ENCODE results near the gene AHDC1. TPM values are rescaled to one million over a fixed set of nuclear protein-coding genes. Genes with fewer than 3 reads are reported as not detected.
"Not testable (repeated sequence)": the region's sequence is repeated elsewhere in the genome, so short reads cannot be mapped to it uniquely, and the experiment has no call there.

Gene AHDC1
- total RNA-seq, 2 donors from 2014 or later: 37.6 to 39.1 TPM

GRCh38 chr1:27548858-27549719 lies 54.9 kb downstream of the AHDC1 start:
- ATAC-seq: no peak
- DNase-seq: no peak
- intact Hi-C loops (cut with DNase I): no loop called here

DNA sequence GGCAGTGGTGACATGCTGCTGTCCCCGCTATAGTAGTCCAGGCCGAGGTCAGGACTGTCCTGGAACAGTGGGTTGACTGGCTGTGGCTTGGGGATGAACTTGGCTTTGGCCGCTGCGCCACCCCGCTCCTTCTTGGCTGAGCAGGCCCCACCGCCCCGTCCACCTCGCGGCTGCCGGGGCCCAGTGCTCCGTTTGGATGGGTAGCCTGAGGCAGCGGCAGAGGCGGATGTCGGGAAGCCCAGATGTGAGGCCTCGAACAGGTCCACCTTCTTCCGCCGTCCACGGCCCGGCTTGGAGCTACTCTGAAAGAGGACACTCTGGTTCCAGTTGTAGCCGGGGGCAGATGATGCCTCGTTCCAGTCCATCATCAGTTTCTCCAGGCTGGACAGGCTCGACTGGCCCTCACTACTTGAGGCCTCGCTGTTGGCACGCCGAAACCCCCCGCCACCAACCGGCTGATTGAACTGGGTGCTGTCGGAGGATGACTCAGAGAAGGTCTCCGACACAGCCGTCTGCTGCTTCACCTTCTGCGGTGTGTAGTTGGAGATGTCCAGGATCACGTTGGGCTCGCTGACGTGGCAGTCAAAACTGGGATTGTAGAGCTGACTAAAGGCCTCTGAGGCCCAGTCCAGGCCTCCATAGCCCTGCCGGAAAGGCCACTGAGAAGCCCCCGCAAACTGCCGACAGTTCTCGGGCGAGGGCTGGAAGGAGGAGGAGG lies 55.6 kb downstream of the AHDC1 start:
- DNase-seq (no peak), ATAC-seq (no peak)
- intact Hi-C loops (cut with DNase I): no loop called here

DNA sequence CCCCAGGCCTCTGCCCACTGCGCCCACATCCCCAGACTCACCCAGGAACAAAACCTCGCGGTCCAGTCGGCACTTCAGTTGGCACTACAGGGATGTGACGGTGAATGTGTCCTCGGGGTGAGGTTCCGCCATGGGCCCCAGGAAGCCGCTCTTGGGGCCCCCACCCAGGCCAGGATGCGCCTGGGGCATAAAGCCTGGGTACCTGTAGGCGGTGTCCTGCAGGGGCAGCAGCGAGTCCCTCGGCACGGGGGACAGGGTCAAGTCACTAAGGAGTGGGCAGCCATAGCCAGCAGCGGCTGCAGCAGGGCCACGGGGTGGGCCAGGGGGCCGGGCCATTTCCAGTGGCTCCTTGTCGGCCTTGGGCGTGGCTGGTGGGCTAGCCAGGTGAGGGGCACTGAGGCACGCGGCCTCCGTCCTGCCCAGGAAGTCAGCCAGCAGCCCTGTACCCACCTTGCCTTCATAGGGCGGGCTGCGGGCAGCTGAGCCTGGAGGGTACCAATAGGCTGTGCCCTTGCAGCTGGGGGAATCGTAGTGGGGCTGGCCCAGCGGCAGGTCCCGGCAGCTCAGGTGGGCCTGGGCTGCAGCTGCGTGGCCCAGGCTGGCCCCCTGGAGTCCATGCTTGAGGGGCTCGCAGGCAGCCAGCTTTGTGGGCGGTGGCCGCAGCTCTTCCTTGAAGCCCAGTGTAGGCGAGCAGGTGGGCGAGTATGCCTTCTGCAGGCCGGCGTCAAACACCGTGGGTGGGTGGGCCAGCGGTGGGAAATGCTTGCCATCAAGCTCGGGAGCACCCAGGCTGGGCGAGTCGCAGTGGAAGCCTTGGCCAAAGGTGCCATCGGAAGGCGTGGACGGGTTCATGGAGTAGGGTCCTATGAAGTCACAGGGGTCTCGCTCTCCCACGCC lies 56.5 kb downstream of the AHDC1 start:
- no peak for DNase-seq

GRCh38 chr1:27545876-27546275 lies 58.1 kb downstream of the AHDC1 start:
- DNase-seq (no peak), ATAC-seq (no peak)
- intact Hi-C loops (cut with DNase I): no loop called here

More for the DNA sequence above, 56.5 kb downstream of the AHDC1 start:
- intact Hi-C loops (cut with DNase I): no loop called here
- ATAC-seq: no peak

DNA sequence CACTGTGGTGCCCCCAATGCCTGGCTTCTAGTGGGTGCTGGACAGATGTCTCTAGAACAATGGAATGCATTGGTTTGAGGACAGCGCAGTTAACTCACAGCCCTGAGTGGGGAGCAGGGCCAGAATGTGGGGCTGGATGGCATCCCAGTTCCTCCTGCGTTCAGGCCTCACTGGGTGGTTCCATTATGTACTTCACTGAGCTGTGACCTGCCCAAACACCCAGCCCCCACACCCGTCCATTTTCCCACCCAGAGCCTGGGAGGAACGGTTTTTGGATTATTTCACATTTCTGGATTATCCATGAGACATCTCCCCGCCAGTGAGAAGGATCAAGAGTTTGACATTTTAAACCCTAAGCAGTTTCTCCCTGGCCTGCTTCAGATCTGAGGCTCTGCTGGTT lies 58.7 kb downstream of the AHDC1 start:
- intact Hi-C loops (cut with DNase I): no loop called here
- ATAC-seq: peak; percentile 66 to 84
- DNase-seq: peak; percentile 79

GRCh38 chr1:27544834-27545233 lies 59.1 kb downstream of the AHDC1 start:
- intact Hi-C loops (cut with DNase I): no loop called here
- ATAC-seq: peak; percentile 0 to 4
- DNase-seq: no peak

- ATAC-seq: no peak
- no peak for DNase-seq
- intact Hi-C loops (cut with DNase I): no loop called here
Measured at GRCh38 chr1:27543284-27543683, 60.7 kb downstream of the AHDC1 start.

DNA sequence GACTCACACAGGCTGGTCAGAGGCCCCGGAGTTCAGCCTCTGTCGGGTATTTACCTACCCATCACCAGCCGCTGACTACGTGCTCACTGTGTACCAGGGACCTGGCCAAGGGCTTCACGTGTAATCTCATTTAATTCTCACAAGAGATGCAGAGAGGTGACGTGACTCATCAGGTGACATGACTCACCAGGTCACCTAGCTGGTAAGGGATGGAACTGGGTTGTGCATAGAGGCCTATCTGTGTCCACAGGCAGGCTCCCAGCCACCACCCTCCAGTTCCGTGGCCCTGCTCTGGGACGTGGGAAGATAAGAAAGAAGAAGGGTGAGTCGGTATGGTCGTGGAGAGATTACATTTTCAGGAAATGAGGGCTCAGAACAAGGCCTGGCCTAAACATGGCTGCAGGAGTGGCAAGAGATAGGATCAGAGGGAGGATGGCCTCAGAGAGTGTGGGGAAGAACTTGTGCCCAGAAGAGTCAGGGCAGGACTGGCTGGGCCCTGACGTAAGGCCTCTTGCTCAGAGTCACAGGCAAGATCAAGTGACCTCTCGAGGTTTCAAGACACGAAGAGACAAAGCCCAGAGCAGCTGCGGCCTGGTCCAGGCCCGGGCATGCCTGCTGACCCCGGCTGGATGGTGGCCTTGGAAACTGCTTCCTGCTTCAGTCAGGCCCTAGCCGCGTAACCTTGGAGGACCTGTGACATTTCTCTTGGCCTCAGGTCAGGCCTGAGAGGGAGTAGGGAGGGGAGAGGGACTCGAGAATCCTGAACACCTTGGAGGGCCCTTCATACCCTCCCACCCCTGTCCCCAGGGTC lies 61.3 kb downstream of the AHDC1 start:
- intact Hi-C loops (cut with DNase I): no loop called here
- DNase-seq (peak; percentile 59), ATAC-seq (peak; percentile 32 to 61)

DNA sequence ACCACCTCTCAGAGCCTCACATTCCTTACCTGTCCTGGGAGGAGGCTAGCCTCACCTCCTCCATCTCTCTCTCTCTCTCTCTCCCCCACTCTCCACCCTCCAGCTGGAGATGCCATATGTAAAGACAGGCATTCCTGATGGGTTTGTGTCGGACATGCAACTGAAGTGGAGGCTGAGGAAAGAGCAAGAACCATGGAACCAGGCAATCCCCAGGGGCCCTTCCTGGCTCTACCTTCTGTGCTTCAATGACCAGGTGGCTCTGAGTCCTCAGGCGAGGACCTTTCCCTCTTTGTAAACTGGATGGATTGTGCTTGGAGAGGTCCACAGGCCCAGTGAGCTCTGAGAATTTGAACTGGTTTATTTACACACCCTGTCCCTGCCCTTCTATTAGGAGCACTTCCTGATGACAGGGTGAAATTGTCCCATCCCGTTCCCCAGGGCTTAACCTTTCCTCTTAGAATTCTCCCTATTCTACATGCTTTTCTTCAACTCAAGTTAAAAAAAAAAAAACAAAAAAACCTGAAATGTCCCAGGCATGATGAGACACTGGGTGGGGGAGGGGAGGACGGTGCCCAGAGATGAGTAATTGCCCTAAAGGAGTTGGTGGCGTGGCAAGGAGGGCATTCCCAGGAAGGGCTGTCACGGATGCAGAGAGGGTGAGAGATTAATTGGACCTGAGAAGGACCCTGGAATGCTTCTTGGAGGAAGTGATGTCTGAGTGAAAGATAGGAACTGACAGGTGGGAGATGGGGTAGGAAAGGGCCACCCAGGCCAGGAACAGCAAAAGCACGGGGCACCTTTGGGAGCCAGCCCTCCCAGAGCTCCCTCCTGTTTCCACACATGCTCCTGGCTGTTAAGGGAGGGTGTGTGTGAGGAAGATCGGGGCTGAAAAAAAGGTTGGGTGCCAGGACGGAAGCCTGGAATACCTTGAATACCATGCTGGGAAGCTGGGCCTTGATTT lies 63.8 kb downstream of the AHDC1 start:
- DNase-seq: no peak
- ATAC-seq: no peak
- intact Hi-C loops (cut with DNase I): no loop called here

GRCh38 chr1:27538793-27539192 lies 65.2 kb downstream of the AHDC1 start:
- intact Hi-C loops (cut with DNase I): no loop called here
- DNase-seq (no peak), ATAC-seq (peak in 1 of 2 donors; percentile 10)

DNA sequence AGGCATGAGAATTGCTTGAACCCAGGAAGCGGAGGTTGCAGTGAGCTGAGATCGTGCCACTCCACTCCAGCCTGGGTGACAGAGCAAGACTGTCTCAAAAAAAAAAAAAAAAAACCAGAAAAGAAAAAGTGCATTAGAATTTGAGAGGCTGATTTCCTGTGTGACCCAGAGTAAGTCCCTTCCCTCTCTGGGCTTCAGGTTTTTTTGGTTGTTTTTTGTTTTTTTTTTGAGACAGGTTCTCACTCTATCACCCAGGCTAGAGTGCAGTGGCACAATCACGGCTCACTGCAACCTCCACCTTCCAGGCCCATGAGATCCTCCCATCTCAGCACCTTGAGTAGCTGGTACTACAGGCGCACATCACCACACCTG lies 65.7 kb downstream of the AHDC1 start:
- ATAC-seq; intact Hi-C loops (cut with DNase I); DNase-seq: not testable (repeated sequence)

DNA sequence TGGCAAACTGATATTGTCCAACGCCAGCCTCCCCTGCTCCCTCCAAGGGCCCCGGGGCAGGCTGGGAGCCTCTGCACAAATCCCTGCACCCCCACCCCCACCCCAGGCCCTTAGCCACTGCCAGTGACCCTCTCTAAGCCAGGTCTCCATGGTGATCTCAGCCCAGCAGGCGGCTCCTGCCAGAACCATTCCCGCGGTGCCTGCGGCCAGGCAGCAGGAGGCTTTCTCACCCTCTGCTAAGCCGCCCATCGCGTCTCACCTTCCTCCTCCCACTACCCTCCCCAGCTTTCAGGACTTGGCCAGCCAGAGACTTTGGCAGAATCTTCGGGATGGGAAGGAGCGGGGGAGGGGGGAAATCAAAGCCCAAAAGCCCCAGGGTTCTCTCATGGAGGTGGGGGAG lies 67.2 kb downstream of the AHDC1 start:
- peak; percentile 84 to 93 for ATAC-seq
- intact Hi-C loops (cut with DNase I): no loop called here
- DNase-seq: peak; percentile 74

GRCh38 chr1:27536010-27536757 lies 67.8 kb downstream of the AHDC1 start:
- DNase-seq (no peak), ATAC-seq (no peak)
- intact Hi-C loops (cut with DNase I): no loop called here

DNA sequence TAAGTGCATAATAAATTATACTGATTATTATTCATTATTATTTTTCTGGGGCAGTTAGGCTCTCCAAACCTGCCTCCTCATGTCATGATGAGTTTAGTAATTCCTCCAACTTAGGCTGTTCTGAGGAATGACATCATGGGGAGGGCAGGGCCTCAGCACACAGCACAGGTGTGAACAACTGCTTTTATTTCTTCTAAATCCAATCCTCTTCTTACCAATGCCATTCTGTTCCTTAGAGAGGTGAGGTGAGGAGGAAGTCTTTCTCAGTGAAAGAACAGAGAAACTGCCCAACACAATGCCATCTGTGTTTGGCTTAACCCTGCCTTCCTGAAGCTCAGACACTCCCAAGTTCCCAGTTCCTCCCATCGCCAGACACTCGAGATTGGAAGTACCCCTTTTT lies 68.6 kb downstream of the AHDC1 start:
- DNase-seq (no peak), ATAC-seq (no peak)
- intact Hi-C loops (cut with DNase I): no loop called here

DNA sequence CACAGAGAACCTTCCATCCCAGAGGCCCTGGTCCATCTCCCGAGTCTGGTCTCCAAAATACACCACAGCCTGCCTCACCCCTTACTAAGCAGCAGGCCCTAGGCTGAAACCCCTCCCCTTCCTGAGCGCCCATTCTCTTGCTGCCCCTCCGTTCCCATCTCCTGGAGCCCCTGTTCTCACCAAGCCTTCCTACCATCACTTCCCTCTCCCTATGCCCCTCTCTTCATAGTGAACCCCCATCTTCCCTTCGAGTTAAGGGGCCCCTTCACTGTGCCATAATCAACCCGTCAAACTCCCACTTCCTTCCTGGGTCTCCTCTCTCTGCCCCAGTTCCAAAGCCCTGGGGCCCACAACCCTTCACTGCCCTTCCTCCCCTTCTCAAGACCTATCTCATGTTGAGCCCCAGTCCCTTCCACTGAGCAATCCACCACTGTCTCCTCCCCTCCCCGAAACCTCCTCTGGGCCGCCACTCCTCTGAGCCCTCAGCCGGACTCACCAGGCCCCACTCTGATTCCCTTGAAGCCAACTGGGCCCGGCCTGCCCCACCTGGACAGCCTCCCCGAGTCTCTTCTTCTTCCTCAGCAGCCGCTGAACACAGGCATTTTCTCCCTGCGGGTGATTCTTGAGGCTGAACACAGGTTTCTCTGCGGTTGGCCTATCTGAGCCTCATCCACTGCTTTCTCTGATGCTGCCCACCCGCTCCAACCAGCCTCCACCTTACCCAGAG lies 71.8 kb downstream of the AHDC1 start:
- intact Hi-C loops (cut with DNase I): no loop called here
- no peak for DNase-seq

DNA sequence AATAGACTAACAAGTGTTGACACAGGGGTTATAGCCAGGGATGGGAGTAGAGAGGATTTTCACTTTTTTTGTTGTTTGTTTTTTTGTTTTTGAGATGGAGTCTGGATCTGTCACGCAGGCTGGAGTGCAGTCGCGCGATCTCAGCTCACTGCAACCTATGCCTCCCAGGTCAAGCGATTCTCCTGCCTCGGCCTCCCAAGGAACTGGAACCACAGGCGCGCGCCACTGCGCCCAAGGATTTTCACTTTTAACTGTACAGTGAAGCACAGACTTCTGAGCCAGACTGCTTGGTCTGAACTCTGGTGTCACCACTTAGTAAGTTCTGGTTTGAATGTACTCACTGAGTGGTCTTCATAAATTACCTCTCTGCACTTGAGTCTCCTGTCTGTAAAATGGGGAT lies 73.8 kb downstream of the AHDC1 start:
- intact Hi-C loops (cut with DNase I): no loop called here
- ATAC-seq (no peak), DNase-seq (no peak)

More for the DNA sequence above, 71.8 kb downstream of the AHDC1 start:
- ATAC-seq: no peak

GRCh38 chr1:27529704-27530018 lies 74.3 kb downstream of the AHDC1 start:
- ATAC-seq (no peak), DNase-seq (no peak)
- intact Hi-C loops (cut with DNase I): no loop called here

All from left cardiac atrium (tissue), 4 donors.